Thyroid gland (tissue), 4 donors: ENCODE measurements around the gene CHST7.

ENCODE experiments used
- CTCF ChIP-seq, 6 experiments: fragments of 200-600 bp in 3 of 6; fragments of 450-650 bp in 3 of 6; sonication (generic) in 3 of 6; IDR thresholded peaks; one replicate each; pipeline ENCODE4 v1.5.1; 2016 to 2019; ENCODE audit warnings: antibody characterized with exemption in 6 of 6, mild to moderate bottlenecking in 2 of 6, inconsistent platforms in 1 of 6, moderate library complexity in 1 of 6
- POLR2A ChIP-seq, 2 donors: fragments of 450-650 bp; IDR thresholded peaks; one replicate each; pipeline ENCODE4 v1.6.1; 2017; ENCODE audit warnings: antibody characterized with exemption in 2 of 2, mild to moderate bottlenecking in 2 of 2, moderate library complexity in 1 of 2

- TF ChIP-seq CTCF (IDR thresholded peaks at IDR 0.05) (no peak), POLR2A (IDR thresholded peaks at IDR 0.05) (peak in 1 of 2 donors; percentile 42)
Observed at GRCh38 chrX:46573331-46573891, at the start of gene CHST7.
